AG08396 (cell line): ENCODE results near the gene BICC1.
A peak's percentile ranks its signal among the peaks of the same experiment; 100 is the strongest.

Experiments
- DNase-seq: peaks from one replicate; pipeline ENCODE4 v3.0.0; 2012; ENCODE audit warnings: low spot score, mixed read lengths

BICC1 gene

GRCh38 chr10:58743466-58744115, 230.9 kb downstream of the BICC1 start:
- no peak for DNase-seq

- no peak for DNase-seq
Observed at GRCh38 chr10:58746474-58747185, 234.0 kb downstream of the BICC1 start.

GRCh38 chr10:58747687-58748086, 235.0 kb downstream of the BICC1 start:
- DNase-seq = no peak

GRCh38 chr10:58752665-58753064, 240.0 kb downstream of the BICC1 start:
- no peak for DNase-seq

GRCh38 chr10:58753425-58753824, 240.8 kb downstream of the BICC1 start:
- no peak for DNase-seq

- DNase-seq = no peak
Observed at GRCh38 chr10:58754469-58755339, 242.0 kb downstream of the BICC1 start.

GRCh38 chr10:58755340-58755610, 242.6 kb downstream of the BICC1 start:
- DNase-seq = no peak

DNA sequence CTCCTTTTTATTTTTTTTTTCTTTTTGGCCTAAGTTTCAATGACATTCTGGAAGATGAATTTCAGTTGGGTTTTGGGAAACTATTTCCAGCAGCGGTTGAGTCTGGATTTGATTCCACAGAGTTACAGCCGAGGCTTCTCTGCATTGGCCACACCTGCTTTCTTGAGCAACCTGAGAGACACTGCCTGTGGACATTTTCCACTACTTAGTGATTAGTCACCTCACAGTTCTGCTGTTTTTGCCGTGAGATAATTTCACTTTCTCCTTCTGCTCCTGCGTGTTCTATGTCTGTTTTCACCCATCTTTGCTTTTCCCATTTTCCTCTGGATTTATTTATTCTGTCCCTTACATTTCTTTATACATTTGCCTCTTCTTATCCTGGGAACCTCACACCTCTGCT, 243.0 kb downstream of the BICC1 start:
- peak; percentile 40 for DNase-seq

- DNase-seq = peak; percentile 45
Observed at GRCh38 chr10:58756130-58756719, 243.6 kb downstream of the BICC1 start.

- DNase-seq = no peak
Observed at GRCh38 chr10:58757352-58758065, 244.8 kb downstream of the BICC1 start.

DNA sequence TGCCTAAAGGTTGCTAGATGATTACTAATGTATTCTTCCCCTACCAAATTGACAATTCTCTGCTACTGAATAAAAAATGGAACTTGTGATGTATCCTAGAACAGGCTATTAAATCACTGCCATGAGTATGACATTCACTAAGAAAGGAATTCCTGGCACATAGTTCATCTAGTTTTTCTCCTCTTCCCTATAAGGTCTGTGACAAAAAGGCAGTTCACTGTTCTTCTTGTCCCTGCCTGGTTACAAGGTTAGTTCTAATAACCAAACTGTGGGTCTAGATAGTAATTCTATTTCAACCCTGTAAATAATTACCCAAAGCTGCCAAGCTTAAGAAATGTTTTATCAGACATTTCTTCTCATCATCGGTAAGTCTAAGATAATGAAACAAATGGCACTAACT, 245.6 kb downstream of the BICC1 start:
- DNase-seq = no peak

- DNase-seq = no peak
Observed at GRCh38 chr10:58764087-58764747, 251.5 kb downstream of the BICC1 start.

- no peak for DNase-seq
Observed at GRCh38 chr10:58765910-58766309, 253.2 kb downstream of the BICC1 start.

- no peak for DNase-seq
Observed at GRCh38 chr10:58767652-58768051, 255.0 kb downstream of the BICC1 start.

DNA sequence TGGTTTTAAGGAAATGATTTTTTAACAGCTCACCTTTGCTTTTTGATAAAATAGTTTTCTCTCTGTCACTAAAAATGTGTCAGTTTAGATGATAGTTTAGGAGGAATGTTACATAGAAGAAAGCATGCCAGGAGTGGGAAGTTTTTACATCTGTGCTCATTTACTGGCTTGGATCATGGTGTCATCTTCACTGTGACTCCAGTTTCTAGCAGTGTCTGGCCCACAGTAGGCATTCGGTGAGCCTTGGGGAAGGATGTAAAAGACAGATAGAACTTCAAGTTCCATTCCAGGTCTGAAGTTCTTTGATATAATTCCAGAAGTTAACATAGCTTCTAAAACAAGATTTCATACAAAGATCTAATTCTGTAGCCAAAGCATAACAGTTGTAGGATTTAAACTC, 259.2 kb downstream of the BICC1 start:
- DNase-seq = no peak

GRCh38 chr10:58772758-58773157, 260.1 kb downstream of the BICC1 start:
- no peak for DNase-seq

DNA sequence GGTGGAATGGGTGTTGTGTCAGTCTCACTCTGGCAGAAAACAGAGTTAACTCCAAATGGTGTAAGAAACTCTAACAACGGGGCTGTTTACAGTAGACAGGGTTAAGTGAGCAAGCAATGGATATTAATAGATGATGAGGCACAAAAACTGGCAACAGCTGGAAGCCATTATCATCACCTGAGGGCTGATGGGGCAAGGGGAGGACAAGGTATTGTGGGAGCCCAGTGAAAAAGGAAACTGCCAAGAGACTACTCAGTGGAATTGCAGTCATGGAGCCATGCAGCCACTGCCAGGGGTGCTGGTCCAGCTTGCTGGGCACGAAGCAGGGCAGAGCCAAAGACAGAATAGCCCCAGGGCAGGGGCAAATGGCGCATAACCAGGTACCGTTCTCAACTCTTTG, 260.7 kb downstream of the BICC1 start:
- DNase-seq = peak; percentile 19

DNA sequence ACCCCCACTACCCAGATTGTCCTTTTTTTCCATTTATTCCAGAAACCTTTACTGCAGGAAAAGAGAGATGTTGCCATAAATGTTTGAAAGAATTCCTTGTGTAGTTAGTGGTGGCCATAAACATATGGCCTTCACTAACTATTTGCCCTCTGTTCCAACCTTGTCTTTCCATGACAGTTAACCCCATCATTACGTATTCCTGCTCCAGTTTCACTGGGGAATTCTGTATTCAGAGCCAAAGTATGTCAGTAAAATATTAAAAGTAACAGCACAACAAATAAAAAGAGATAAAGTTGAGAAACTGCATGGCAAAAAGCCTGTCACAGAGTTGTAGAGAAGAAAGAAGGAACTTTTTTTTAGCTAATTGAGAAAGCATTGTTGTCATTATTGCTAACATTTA, 261.3 kb downstream of the BICC1 start:
- no peak for DNase-seq

DNA sequence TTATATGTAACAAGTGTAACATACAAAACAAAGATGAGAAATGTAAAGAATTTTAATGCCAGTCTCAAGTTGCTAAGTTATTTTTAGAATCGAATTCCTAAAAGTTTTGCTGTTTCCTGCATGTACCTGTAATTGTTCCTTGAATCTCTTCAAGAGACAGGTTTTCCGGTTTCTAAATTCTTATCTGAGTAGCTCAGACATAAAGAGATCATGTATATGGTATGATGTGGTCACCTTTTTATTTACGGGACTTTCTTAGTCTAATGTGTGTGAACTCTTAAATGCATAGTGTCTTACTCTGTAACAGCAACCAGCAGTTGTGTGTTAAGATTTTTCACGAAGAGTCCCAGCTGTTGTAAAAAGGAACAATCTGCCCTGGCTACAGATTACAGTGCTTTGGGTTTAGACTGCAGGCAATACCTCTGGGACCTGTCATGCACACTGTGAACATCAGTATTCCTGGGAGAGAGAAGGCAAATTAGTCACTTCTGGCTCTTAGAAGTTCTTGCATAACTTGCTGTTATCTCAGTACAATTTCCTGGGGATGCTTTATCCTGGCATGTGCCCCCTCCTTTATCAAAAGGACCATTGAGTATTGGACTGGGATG, 263.4 kb downstream of the BICC1 start:
- DNase-seq = peak; percentile 37

DNA sequence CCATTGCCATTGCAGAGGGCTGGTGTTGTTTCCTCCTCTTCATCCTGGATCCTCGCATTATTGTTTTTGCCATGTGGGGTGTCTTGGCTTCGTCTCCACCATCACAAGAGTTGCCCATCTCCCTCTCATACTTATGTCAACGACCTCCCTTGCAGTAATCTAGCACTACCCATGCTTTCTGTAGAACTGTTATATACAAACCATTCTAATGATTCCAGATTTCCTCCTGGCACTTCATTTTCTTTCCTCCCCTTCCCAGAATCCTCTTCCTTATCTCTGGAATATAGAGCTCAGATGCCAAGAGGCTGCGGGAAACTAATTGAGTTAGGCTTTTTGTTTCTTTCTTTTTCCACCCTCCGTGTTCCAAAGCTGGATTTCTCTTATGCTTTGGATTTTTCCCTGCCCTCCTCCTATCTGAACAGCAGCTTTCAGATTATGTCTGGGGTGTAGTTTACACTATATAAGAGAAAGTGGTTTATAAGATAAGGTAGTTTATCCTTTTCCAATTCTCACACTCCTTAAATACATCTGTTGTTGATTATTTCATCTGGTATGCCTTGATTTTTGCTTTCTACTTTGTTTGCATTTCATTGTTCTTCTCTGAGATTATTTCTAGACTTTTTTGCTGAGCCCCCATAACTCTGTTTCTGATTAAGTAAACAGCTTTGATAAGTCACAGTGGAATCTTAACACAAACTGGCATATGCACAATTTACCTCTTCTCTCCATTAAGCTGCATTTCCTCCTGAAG, 264.1 kb downstream of the BICC1 start:
- DNase-seq = no peak
